Hematopoietic multipotent progenitor cell treated with erythropoietin and hydrocortisone succinate and interleukin-3 and kit ligand, for 17 days (in vitro differentiated cells): Measurements from ENCODE around the gene KLF13.

ENCODE experiments used
- DNase-seq: peaks from one replicate; pipeline ENCODE4 v3.0.0-alpha.2; 2015; ENCODE audit warnings: low spot score

Gene KLF13

GRCh38 chr15:31300208-31300661 lies 26.4 kb upstream of the KLF13 start:
- peak; percentile 46 for DNase-seq

DNA sequence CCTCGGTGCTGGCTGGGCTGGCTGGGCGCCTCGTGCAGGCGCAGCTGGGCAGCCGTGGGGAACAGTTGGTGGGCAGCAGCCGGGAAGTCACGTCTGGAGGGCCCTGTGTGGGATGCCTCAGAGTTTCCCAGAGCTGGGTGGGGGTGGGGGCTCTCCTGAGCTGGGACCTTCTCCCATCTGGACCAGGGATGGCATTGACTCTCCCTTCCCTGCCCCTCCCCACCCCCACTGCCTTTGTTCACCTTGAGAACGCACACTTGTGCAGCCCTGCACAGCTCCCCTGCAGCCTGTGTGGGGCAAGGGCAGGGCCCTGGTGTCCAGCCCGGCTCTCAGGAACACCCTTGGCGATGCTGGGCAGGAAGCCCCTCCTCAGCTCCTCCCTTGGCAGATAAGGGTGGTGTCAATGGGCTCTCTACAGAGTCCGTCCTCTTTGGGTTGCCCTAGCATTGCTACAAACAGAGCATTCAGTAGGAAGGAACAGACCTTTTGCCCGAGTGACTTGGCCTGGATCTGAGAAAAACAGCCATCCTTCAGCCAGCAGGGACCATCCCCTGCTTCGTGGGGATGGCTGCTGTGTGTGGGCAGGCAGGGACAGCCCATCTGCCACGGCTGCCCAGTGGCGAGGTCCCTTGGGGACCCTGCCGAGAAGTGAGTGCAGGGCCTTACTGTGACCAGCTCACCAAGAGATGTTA lies 25.5 kb upstream of the KLF13 start:
- DNase-seq = peak; percentile 52

DNA sequence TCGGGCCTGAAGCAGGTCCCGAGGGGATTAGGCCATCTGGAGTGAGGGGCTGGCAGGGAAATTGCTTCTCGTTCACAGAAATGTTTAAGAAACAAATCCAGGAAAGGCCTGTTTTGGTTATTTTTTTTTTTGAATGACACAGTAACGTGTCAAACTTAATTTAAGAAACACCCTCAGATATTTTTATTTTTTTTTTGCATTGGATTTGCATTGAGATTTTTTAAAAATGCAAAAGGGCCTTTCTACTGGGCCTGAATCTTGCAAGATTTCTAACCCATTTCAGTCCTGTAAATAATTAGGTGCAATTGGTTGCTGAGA lies 25.0 kb upstream of the KLF13 start:
- DNase-seq = peak; percentile 20

- DNase-seq = peak; percentile 33
Measured at GRCh38 chr15:31302029-31302657, 24.5 kb upstream of the KLF13 start.

DNA sequence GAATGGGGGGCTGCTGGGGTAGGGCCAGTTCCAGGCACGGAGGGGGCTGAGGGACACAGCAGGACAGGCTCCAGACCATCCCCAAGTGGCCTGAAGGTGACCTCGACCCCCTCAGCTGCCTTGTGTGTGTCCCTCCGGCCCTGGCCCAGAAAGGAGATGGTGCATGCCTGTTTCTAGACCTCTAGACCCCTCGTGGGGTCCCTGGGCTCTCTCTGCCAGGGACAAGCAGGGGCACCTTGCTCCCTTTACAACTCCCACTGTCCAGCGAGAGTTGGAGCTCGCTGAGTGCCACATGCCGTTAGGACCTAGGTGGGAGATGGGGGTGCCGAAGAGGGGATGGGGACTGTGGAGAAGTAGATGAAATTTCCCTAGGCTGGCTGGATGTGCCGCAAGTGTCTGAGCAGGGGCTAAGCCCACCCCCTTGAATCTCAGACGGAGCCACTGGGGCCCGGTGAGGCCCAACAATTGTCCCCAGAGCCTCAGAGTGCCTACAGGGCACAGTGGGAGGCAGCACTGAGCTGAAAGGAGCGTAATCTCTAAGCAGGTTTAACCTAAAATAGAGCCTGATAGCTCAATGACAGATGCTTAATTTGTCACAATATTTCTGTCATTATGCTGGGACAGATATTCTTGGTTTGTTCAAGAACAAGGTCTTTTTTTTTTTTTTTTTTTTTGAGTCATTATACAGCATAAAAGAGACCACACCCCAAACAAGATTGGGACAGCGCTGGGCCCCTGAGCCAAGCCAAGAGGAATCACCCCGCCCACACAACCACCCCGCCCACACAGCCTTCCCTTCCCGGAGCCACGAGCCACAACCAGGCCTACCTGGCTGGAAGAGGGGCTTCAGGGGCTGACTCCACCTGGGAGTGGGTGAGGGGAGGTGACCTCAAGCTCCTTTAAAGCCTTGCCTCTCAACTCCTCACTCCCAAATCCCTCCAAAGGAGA lies 23.6 kb upstream of the KLF13 start:
- peak; percentile 79 for DNase-seq

GRCh38 chr15:31303726-31304648 lies 22.6 kb upstream of the KLF13 start:
- DNase-seq = no peak

- DNase-seq = peak; percentile 38
Measured at GRCh38 chr15:31304751-31305365, 21.8 kb upstream of the KLF13 start.

DNA sequence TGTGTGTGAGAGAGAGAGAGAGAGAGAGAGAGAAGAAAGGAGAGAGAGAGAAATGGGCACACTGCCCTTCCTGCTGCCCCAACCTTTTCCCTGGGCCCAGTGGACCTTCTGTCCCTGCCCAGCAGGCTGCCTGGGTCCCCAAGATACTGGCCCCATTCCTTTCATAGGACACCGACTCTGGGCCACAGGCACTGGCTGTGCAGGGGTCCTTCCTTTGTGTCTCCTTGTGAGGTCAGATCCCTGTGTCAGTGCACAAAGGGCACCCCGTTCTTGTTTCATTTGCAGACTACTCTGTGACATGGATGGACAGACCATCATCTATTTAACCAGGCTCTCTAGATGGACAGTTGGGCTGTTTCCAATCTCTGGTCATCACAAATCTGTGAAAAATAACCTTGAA lies 21.3 kb upstream of the KLF13 start:
- no peak for DNase-seq

DNA sequence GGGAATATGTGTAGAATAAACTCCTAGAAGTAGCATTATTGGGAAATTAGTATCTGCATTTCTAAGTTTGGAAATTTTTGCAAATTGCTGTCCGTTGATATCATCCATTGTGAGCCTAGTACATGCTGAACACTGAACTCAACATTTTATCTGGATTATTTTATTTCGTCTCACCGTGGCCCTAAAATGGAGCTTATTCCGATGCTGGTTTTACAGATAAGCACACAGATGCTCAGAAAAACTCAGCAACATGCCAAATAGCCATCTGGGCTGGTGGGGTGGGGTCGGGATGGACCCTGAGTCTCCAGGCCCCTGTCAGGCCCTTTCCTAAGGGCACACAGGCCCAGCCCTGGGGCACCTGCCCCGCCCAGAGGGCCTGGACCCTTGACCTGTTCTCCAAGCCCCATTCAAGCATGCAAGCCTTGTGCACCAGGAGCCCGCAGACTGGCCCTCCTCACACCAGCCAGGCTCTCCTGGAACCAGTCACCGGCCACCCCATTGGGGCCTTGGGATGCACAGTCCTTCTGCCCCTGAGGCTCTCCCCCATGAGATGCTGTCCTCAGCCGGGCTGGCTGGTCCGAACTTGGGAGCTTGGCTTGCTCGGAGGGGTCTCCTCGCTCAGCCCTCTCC lies 20.7 kb upstream of the KLF13 start:
- no peak for DNase-seq

- no peak for DNase-seq
Measured at GRCh38 chr15:31306426-31307269, 20.0 kb upstream of the KLF13 start.

DNA sequence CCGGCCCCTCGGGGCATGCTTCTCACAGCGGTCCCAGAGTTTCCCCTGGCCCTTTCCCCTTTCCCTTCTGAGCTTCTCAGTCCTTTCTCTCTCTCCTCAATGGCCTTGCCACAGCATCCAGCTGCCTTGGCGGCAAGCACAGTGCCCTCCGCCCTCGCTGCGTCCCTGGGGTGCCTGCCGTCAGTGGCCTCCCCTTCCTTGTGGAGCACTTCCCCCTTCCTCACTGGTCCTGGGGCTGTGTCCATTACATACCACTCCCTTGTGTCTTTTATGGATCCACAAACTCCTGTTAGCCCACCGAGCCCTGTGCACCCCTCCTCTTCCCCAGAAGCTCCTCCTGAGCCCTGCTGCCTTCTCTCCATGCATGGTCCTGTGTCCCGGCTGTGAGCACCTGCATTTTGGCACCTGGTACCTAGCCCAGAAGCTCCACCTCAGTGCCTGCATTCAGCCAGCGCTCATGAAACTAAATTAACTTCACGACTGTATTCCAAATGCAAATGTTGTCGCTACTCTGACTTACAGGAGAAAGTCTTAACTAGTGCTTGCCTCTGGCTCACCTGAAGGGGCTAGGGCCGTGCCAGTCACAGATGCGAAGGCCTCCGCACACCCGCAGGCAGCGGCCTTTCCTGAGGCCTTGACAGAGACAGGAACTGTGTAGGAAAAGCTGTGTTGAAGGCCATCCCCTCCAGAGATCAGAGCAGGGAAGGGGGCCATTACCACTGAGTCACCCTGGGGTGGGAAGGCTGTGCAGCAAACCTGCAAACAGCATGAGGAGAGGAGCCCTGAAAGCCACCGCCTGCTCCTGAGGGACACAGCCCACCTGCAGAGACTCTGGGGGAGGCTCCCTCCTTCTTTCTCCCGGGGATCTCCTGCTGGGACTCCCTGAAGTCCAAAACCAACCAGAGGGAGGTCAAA lies 19.1 kb upstream of the KLF13 start:
- DNase-seq = no peak

GRCh38 chr15:31308185-31308639 lies 18.4 kb upstream of the KLF13 start:
- peak; percentile 33 for DNase-seq

DNA sequence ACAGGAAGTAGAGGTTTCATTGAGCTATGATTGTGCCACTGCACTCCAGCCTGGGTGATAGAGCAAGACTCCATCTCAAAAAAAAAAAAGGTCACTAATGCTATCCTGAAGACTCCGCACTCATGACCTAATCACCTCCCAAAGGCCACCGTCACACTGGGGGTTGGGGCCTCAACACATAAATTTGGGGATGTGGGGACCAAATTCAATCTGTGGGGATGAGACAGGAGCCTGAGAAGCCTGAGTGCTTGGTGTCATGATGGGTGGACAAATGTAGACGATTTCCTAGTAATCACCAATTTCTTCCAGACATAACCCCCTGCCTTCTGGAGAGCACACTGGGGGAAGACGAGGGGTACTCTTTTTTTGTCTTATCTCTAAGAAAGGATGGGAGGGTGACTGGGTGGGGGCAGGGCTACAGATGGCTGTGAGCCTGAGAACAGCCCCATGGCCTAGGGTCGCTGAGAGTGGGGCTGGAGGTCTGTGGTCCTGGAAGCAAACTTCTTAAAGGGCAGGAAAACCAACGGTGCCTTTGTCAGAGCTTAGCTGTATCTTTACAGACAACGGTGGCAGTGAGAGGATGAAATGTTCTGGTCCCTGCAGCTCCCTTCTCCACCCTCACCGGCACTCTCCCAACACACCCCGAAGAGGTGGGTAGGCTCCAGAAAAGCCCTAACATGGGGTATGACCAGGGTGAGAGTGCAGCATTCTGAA lies 16.6 kb upstream of the KLF13 start:
- no peak for DNase-seq

- DNase-seq = no peak
Measured at GRCh38 chr15:31311735-31312619, 14.7 kb upstream of the KLF13 start.

DNA sequence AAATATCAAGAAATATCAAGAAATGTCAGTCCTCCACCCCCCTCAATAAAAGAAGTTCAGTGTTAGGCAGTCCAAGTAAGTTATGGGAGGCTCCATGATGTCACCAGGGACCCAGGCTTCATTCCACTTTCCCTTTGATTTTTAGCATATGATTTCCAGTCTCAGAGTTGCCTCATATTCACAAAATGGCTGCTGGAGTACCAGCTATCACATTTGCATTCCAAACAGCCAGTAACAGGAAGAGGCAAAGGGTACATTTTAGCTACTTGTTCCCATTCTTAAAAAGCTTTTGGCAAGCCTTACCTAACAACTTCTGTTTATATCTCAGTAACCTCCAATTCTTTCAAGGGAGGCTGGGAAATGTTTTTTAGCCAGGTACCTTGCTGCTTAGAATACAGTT lies 13.4 kb upstream of the KLF13 start:
- no peak for DNase-seq

DNA sequence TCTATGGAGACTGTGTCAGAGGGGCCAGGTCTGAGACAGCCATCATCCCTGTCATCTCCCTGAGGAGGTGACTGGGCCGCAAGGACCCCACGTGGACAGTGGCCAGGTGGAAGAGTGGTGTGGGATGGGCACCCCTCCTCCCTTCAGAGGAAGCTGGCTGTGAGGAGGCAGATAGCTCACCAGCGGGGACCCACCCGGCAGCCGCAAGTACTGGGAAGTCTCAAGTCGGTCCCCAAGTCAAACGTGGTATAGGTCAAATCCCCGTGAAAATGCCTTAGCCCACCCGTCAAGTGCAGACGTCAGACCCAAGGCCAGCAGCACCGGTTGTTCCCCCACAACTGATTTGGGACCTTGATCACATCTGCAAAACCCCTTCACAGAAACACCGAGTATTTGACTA lies 12.3 kb upstream of the KLF13 start:
- no peak for DNase-seq
